Right atrium auricular region (tissue), 2 donors: Measurements from ENCODE around the gene PYURF. TPM values are rescaled to one million over a fixed set of nuclear protein-coding genes. Genes with fewer than 3 reads are reported as not detected.

Experiments
- DNase-seq: peaks from one replicate; pipeline ENCODE4 v3.0.0-alpha.2; 2019; ENCODE audit warnings: low spot score
- H3K27ac ChIP-seq, 2 donors: fragments of 200-600 bp; sonication (generic); 1 replicate in 1 of 2; 2 replicates in 1 of 2; pipeline ENCODE4 v1.5.1; 2016 to 2019
- H3K27me3 ChIP-seq, 2 donors: fragments of 200-600 bp; sonication (generic); one replicate each; pipeline versions ENCODE4 v1.5.1 to v1.6.0; 2017 to 2019
- H3K36me3 ChIP-seq: fragments of 200-600 bp; sonication (generic); one replicate; pipeline ENCODE4 v1.5.1; 2016
- H3K4me1 ChIP-seq, 2 donors: fragments of 200-600 bp; sonication (generic); one replicate each; pipeline versions ENCODE4 v1.5.1 to v1.6.0; 2017 to 2019
- H3K4me3 ChIP-seq, 2 donors: fragments of 200-600 bp; sonication (generic); 1 replicate in 1 of 2; 2 replicates in 1 of 2; pipeline ENCODE4 v1.5.1; 2017 to 2019; ENCODE audit warnings: mild to moderate bottlenecking in 1 of 2, moderate library complexity in 1 of 2
- H3K9me3 ChIP-seq, 2 donors: fragments of 200-600 bp; sonication (generic); one replicate each; pipeline ENCODE4 v1.5.1; 2019
- total RNA-seq, 2 donors: library from RNA; depleted of rRNA; stranded (reverse); fragments of >200 nt; gene quantifications; one replicate each; pipeline ENCODE4 v1.1.0, GENCODE V29; 2016
- TF ChIP-seq, protein P1 (sequence below), 2 donors: fragments of 200-600 bp; sonication (generic); IDR thresholded peaks; one replicate each; pipeline ENCODE4 v1.5.1; 2019; ENCODE audit warnings: antibody characterized with exemption in 2 of 2

The PYURF gene
- total RNA-seq, 2 donors from 2014 or later = 51.8 to 66.4 TPM

DNA sequence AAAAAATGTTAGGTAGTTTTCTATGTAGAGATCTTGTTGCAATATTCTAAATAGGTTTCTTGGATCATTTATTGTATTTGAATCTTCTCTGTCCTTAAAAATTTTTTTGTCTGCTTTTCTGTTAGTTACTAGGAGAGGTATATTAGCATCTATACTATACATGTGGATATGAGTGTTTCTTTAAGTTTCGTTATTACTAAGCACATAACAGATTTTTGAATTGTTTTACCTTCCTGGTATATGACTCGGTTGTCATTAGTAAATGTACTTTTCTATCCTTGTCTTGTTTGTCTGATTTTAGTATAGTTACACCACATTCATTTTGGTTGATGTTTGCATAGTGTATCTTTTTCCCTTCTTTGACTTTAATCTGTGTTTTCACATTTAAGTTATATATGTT lies 20.2 kb downstream of the PYURF start:
- no peaks in the 10 kb centered on the region for H3K9me3 ChIP-seq
- H3K27me3 ChIP-seq = no peaks in the 10 kb centered on the region
- no peaks in the 10 kb centered on the region for H3K36me3 ChIP-seq
- DNase-seq = no peak
- H3K4me1 ChIP-seq = no peaks in the 10 kb centered on the region
- TF ChIP-seq, protein P1, sequence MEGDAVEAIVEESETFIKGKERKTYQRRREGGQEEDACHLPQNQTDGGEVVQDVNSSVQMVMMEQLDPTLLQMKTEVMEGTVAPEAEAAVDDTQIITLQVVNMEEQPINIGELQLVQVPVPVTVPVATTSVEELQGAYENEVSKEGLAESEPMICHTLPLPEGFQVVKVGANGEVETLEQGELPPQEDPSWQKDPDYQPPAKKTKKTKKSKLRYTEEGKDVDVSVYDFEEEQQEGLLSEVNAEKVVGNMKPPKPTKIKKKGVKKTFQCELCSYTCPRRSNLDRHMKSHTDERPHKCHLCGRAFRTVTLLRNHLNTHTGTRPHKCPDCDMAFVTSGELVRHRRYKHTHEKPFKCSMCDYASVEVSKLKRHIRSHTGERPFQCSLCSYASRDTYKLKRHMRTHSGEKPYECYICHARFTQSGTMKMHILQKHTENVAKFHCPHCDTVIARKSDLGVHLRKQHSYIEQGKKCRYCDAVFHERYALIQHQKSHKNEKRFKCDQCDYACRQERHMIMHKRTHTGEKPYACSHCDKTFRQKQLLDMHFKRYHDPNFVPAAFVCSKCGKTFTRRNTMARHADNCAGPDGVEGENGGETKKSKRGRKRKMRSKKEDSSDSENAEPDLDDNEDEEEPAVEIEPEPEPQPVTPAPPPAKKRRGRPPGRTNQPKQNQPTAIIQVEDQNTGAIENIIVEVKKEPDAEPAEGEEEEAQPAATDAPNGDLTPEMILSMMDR (IDR thresholded peaks at IDR 0.05) = no peak
- H3K4me3 ChIP-seq = no peak overlapping the region
- H3K27ac ChIP-seq = no peak overlapping the region

GRCh38 chr4:88497859-88498409 lies 25.6 kb downstream of the PYURF start:
- H3K27me3 ChIP-seq = no peaks in the 10 kb centered on the region
- H3K4me3 ChIP-seq = no peak overlapping the region
- no peak for DNase-seq
- TF ChIP-seq, protein P1 (IDR thresholded peaks at IDR 0.05) = no peak
- H3K27ac ChIP-seq = no peak overlapping the region
- no peaks in the 10 kb centered on the region for H3K36me3 ChIP-seq
- H3K4me1 ChIP-seq = no peaks in the 10 kb centered on the region
- H3K9me3 ChIP-seq = no peaks in the 10 kb centered on the region

- Histone ChIP-seq H3K27me3 (no peaks in the 10 kb centered on the region), H3K4me1 (no peaks in the 10 kb centered on the region), H3K4me3 (no peak overlapping the region), H3K9me3 (no peaks in the 10 kb centered on the region), H3K27ac (no peak overlapping the region), H3K36me3 (no peaks in the 10 kb centered on the region)
- TF ChIP-seq, protein P1 (IDR thresholded peaks at IDR 0.05) = no peak
- DNase-seq = no peak
Observed at GRCh38 chr4:88489100-88489761, 34.3 kb downstream of the PYURF start.

DNA sequence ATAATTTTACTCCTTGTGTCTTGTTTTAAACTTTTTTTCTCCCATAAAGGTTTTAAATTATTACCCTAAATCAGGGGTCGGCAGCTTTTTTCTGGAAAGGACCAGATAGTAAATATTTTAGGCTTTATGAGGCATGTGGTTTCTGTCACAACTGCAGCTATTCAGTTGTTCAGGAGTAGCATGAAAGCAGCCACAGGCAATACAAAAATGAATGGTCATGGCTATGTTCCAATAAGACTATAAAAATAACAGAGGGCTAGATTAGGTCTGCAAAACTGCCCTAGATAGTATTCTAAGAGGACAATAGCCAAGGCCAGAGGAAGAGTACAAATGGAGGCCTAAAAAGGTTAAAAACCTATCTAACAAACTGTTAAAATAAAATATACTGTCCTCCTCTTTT lies 42.0 kb downstream of the PYURF start:
- Histone ChIP-seq H3K27ac (no peak overlapping the region), H3K36me3 (no peaks in the 10 kb centered on the region), H3K27me3 (no peaks in the 10 kb centered on the region), H3K4me3 (no peak overlapping the region), H3K4me1 (no peaks in the 10 kb centered on the region), H3K9me3 (no peaks in the 10 kb centered on the region)
- TF ChIP-seq, protein P1 (IDR thresholded peaks at IDR 0.05) = no peak
- no peak for DNase-seq

DNA sequence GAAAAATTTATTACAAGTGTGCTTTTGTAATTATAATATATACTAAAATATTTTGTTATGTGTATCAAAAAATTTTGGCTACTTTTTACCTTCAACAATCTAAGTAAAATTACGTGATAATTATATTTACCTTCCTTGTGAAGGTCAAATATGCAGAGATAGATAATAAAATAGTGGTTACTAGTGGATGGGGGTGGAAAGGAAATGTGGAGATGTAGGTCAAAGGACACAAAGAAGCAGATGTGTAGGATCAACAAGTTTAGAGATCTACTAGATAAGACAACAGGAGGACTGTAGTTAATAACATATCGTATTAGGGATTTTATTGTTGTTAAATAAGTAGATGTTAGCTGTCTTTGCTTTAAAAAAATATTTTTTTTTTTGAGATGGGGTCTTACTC lies 45.3 kb downstream of the PYURF start:
- Histone ChIP-seq H3K27ac (no peak overlapping the region), H3K4me1 (no peaks in the 10 kb centered on the region), H3K36me3 (no peaks in the 10 kb centered on the region), H3K4me3 (no peak overlapping the region), H3K9me3 (no peaks in the 10 kb centered on the region), H3K27me3 (no peaks in the 10 kb centered on the region)
- TF ChIP-seq, protein P1 (IDR thresholded peaks at IDR 0.05) = no peak
- DNase-seq = no peak
